H1 (cell line): ENCODE measurements around the gene GPR42. TPM values are rescaled to one million over a fixed set of nuclear protein-coding genes. Genes with fewer than 3 reads are reported as not detected.

Source experiments
- BACH1 ChIP-seq: IDR thresholded peaks from 2 replicates; pipeline ENCODE4 v1.6.1; 2012; ENCODE audit warnings: low read length, improper control_type of control experiment
- BCL11A ChIP-seq, 2 experiments: IDR thresholded peaks; one replicate each; pipeline ENCODE4 v1.6.1; 2011; ENCODE audit warnings: low read depth in 2 of 2, low read length in 2 of 2, mild to moderate bottlenecking in 2 of 2
- CEBPB ChIP-seq: IDR thresholded peaks from 2 replicates; pipeline ENCODE4 v1.6.1; 2012; ENCODE audit warnings: low read depth, low read length
- FOSL1 ChIP-seq: IDR thresholded peaks from 2 replicates; pipeline ENCODE4 v1.6.1; 2011; ENCODE audit warnings: mild to moderate bottlenecking, low read depth, low read length, moderate library complexity; ENCODE audit not compliant: insufficient read depth
- GTF2F1 ChIP-seq: IDR thresholded peaks from 2 replicates; pipeline ENCODE4 v1.6.1; 2012; ENCODE audit warnings: low read depth, low read length, improper control_type of control experiment, borderline replicate concordance
- MAFK ChIP-seq: IDR thresholded peaks from 2 replicates; pipeline ENCODE4 v1.6.1; 2012; ENCODE audit warnings: low read depth, mild to moderate bottlenecking, improper control_type of control experiment, low read length
- SIN3A ChIP-seq, 2 experiments: IDR thresholded peaks in 1 of 2; conservative IDR thresholded peaks in 1 of 2; 2 replicates each; pipeline ENCODE4 v1.6.1; 2011 to 2012; ENCODE audit warnings: low read length in 2 of 2, improper control_type of control experiment in 1 of 2, low read depth in 1 of 2, mild to moderate bottlenecking in 1 of 2
- ZNF274 ChIP-seq: IDR thresholded peaks from 2 replicates; pipeline ENCODE4 v1.7.0; 2012; ENCODE audit warnings: low read length, borderline replicate concordance; ENCODE audit errors: extremely low read depth
- polyA plus RNA-seq, 7 experiments: library from polyadenylated mRNA; depleted of rRNA in 3 of 7; stranded (reverse) in 5 of 7; unstranded in 2 of 7; fragments of >200 nt in 5 of 7; fragments of 200-250 nt in 2 of 7; gene quantifications; 1 replicate in 5 of 7; 2 replicates in 1 of 7; 4 replicates in 1 of 7; pipeline versions ENCODE4 v1.2.1 to v1.2.3, GENCODE V29; 2011 to 2013; ENCODE audit warnings: missing spikeins in 2 of 7, mixed read lengths in 2 of 7
- total RNA-seq: library from RNA; stranded (reverse); fragmentation: NEBNext Ultra II Directional; extraction: Animal tissue kit (Norgen Biotek cat#: 25700); gene quantifications from 2 replicates; pipeline ENCODE4 v1.2.1, GENCODE V29; 2021
- TF ChIP-seq, protein P1 (sequence below): fragments of 300-600 bp; sonication (generic); IDR thresholded peaks from 2 replicates; pipeline ENCODE4 v1.7.1; 2012; ENCODE audit warnings: low read length, moderate library complexity, mild to moderate bottlenecking, inconsistent platforms; ENCODE audit not compliant: insufficient replicate concordance
- TF ChIP-seq, protein P2 (sequence below): IDR thresholded peaks from 2 replicates; pipeline ENCODE4 v1.6.1; 2011; ENCODE audit warnings: low read depth, mild to moderate bottlenecking, low read length; ENCODE audit not compliant: insufficient read depth

GPR42 gene
- total and polyA plus RNA-seq, 2 of the 8 experiments (the other 6 are each of a cell fraction or from before 2014, with no cell fraction given) = not detected

DNA sequence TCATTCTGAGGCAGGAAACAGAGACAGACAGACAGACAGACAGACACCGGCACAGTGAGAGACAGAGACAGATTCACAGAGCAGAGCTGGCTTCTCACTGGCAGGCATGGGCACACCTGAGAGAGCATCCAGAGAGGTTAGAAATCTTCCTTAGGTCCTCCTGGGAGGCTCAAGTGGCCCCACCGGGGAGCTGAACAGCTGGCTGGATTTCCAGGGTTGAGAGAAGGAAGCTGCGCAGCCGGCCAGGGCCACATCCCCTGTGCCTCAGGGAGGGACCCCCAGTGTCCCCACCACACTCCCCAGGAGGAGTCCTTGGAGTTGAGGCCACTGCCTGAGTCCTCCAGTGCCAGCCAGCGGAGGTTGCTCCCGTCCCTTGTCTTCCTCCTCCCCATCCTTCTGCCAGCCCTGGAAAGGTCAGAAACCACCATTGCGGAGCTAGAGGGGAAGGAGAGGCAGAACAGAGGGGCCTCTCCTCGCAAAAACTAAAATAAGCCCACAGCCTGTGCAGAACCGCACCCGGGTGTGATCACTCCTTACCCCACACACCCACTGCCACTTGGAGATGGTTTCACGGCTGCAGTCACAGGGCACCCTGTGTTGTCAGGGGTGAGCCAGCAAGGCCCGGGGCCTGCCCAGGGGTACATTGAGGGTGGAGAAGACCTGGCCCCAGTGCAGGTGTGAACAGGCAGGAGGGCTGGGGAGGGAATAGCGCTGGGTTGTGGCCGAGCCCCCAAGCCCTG, 8.4 kb upstream of the GPR42 start (continued):
- TF ChIP-seq, protein P1, sequence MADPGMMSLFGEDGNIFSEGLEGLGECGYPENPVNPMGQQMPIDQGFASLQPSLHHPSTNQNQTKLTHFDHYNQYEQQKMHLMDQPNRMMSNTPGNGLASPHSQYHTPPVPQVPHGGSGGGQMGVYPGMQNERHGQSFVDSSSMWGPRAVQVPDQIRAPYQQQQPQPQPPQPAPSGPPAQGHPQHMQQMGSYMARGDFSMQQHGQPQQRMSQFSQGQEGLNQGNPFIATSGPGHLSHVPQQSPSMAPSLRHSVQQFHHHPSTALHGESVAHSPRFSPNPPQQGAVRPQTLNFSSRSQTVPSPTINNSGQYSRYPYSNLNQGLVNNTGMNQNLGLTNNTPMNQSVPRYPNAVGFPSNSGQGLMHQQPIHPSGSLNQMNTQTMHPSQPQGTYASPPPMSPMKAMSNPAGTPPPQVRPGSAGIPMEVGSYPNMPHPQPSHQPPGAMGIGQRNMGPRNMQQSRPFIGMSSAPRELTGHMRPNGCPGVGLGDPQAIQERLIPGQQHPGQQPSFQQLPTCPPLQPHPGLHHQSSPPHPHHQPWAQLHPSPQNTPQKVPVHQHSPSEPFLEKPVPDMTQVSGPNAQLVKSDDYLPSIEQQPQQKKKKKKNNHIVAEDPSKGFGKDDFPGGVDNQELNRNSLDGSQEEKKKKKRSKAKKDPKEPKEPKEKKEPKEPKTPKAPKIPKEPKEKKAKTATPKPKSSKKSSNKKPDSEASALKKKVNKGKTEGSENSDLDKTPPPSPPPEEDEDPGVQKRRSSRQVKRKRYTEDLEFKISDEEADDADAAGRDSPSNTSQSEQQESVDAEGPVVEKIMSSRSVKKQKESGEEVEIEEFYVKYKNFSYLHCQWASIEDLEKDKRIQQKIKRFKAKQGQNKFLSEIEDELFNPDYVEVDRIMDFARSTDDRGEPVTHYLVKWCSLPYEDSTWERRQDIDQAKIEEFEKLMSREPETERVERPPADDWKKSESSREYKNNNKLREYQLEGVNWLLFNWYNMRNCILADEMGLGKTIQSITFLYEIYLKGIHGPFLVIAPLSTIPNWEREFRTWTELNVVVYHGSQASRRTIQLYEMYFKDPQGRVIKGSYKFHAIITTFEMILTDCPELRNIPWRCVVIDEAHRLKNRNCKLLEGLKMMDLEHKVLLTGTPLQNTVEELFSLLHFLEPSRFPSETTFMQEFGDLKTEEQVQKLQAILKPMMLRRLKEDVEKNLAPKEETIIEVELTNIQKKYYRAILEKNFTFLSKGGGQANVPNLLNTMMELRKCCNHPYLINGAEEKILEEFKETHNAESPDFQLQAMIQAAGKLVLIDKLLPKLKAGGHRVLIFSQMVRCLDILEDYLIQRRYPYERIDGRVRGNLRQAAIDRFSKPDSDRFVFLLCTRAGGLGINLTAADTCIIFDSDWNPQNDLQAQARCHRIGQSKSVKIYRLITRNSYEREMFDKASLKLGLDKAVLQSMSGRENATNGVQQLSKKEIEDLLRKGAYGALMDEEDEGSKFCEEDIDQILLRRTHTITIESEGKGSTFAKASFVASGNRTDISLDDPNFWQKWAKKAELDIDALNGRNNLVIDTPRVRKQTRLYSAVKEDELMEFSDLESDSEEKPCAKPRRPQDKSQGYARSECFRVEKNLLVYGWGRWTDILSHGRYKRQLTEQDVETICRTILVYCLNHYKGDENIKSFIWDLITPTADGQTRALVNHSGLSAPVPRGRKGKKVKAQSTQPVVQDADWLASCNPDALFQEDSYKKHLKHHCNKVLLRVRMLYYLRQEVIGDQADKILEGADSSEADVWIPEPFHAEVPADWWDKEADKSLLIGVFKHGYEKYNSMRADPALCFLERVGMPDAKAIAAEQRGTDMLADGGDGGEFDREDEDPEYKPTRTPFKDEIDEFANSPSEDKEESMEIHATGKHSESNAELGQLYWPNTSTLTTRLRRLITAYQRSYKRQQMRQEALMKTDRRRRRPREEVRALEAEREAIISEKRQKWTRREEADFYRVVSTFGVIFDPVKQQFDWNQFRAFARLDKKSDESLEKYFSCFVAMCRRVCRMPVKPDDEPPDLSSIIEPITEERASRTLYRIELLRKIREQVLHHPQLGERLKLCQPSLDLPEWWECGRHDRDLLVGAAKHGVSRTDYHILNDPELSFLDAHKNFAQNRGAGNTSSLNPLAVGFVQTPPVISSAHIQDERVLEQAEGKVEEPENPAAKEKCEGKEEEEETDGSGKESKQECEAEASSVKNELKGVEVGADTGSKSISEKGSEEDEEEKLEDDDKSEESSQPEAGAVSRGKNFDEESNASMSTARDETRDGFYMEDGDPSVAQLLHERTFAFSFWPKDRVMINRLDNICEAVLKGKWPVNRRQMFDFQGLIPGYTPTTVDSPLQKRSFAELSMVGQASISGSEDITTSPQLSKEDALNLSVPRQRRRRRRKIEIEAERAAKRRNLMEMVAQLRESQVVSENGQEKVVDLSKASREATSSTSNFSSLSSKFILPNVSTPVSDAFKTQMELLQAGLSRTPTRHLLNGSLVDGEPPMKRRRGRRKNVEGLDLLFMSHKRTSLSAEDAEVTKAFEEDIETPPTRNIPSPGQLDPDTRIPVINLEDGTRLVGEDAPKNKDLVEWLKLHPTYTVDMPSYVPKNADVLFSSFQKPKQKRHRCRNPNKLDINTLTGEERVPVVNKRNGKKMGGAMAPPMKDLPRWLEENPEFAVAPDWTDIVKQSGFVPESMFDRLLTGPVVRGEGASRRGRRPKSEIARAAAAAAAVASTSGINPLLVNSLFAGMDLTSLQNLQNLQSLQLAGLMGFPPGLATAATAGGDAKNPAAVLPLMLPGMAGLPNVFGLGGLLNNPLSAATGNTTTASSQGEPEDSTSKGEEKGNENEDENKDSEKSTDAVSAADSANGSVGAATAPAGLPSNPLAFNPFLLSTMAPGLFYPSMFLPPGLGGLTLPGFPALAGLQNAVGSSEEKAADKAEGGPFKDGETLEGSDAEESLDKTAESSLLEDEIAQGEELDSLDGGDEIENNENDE = no peak
- TF ChIP-seq, protein P2, sequence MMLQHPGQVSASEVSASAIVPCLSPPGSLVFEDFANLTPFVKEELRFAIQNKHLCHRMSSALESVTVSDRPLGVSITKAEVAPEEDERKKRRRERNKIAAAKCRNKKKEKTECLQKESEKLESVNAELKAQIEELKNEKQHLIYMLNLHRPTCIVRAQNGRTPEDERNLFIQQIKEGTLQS = no peak
- TF ChIP-seq SIN3A (conservative IDR thresholded peaks at IDR 0.05 in 1 of 2, IDR thresholded peaks at IDR 0.05 in 1 of 2; ENCODE audit: low read depth in 1 of 2, low read length in 2 of 2) (no peak), CEBPB (no peak), ZNF274 (no peak), MAFK (no peak), FOSL1 (no peak), GTF2F1 (no peak), BACH1 (no peak), BCL11A (IDR thresholded peaks at IDR 0.05; ENCODE audit: low read depth in 2 of 2, low read length in 2 of 2) (no peak)
